OCI-LY7 (cell line): ENCODE data around the gene CTNNA3.

Source experiments
- CTCF ChIP-seq: fragments of 200-600 bp; sonication (generic); conservative IDR thresholded peaks from 2 replicates; pipeline ENCODE4 v1.5.1; 2014; ENCODE audit warnings: mild to moderate bottlenecking, antibody characterized with exemption, low read length, moderate library complexity, mixed read lengths
- EZH2phosphoT487 ChIP-seq: fragments of 200-600 bp; sonication (generic); IDR thresholded peaks from 2 replicates; pipeline ENCODE4 v1.6.1; 2018; ENCODE audit warnings: low read depth, borderline replicate concordance, mild to moderate bottlenecking, mixed run types, antibody characterized with exemption, low read length, moderate library complexity, mixed read lengths

GRCh38 chr10:66349076-66349475, 1346.9 kb downstream of the CTNNA3 start:
- TF ChIP-seq CTCF: no peak
- no peak for TF ChIP-seq EZH2phosphoT487
